ENCODE data around the gene PKHD1. TPM values are rescaled to one million over a fixed set of nuclear protein-coding genes. Genes with fewer than 3 reads are reported as not detected.

PKHD1 gene
- total RNA-seq, 1 experiment from 2014 or later, result not detected

DNA sequence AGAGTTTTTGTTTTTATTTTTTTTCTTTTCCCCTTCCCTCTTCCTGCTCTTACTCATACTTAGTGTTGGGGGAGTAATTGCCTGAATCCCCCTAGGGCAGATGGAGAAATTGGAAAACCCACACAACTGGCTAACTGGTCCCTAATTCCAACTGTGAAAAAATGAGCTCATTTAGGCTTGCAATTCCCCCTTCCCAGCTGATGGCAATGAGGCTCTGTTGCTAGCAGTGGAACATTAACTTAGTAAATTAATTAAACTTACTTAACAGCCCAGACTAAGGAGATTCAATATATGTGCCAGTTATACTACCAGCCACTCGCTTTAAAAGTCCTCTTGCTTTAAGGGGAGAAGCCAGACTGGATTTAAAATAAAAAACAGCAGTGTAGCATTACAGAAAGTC is 76.6 kb downstream of the PKHD1 start:
- H3K4me1 ChIP-seq (ENCODE audit: control insufficient read depth, insufficient read depth, low read length), result no peaks in the 10 kb centered on the region
- H3K36me3 ChIP-seq (ENCODE audit: control insufficient read depth, insufficient read depth, low read length), result no peaks in the 10 kb centered on the region
- no peaks in the 10 kb centered on the region for H3K27me3 ChIP-seq (ENCODE audit: control insufficient read depth, insufficient read depth, low read length)
- TF ChIP-seq SIN3A (IDR thresholded peaks at IDR 0.05; ENCODE audit: borderline replicate concordance, insufficient read depth, low read depth, low read length) (no peak), TCF7L2 (IDR thresholded peaks at IDR 0.05; ENCODE audit: low read depth, low read length) (no peak), POLR2AphosphoS5 (IDR thresholded peaks at IDR 0.05; ENCODE audit: low read depth, low read length) (no peak)
- TF ChIP-seq, protein P1, sequence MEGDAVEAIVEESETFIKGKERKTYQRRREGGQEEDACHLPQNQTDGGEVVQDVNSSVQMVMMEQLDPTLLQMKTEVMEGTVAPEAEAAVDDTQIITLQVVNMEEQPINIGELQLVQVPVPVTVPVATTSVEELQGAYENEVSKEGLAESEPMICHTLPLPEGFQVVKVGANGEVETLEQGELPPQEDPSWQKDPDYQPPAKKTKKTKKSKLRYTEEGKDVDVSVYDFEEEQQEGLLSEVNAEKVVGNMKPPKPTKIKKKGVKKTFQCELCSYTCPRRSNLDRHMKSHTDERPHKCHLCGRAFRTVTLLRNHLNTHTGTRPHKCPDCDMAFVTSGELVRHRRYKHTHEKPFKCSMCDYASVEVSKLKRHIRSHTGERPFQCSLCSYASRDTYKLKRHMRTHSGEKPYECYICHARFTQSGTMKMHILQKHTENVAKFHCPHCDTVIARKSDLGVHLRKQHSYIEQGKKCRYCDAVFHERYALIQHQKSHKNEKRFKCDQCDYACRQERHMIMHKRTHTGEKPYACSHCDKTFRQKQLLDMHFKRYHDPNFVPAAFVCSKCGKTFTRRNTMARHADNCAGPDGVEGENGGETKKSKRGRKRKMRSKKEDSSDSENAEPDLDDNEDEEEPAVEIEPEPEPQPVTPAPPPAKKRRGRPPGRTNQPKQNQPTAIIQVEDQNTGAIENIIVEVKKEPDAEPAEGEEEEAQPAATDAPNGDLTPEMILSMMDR (IDR thresholded peaks at IDR 0.05), result no peak
- TF ChIP-seq, protein P2, sequence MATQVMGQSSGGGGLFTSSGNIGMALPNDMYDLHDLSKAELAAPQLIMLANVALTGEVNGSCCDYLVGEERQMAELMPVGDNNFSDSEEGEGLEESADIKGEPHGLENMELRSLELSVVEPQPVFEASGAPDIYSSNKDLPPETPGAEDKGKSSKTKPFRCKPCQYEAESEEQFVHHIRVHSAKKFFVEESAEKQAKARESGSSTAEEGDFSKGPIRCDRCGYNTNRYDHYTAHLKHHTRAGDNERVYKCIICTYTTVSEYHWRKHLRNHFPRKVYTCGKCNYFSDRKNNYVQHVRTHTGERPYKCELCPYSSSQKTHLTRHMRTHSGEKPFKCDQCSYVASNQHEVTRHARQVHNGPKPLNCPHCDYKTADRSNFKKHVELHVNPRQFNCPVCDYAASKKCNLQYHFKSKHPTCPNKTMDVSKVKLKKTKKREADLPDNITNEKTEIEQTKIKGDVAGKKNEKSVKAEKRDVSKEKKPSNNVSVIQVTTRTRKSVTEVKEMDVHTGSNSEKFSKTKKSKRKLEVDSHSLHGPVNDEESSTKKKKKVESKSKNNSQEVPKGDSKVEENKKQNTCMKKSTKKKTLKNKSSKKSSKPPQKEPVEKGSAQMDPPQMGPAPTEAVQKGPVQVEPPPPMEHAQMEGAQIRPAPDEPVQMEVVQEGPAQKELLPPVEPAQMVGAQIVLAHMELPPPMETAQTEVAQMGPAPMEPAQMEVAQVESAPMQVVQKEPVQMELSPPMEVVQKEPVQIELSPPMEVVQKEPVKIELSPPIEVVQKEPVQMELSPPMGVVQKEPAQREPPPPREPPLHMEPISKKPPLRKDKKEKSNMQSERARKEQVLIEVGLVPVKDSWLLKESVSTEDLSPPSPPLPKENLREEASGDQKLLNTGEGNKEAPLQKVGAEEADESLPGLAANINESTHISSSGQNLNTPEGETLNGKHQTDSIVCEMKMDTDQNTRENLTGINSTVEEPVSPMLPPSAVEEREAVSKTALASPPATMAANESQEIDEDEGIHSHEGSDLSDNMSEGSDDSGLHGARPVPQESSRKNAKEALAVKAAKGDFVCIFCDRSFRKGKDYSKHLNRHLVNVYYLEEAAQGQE (IDR thresholded peaks at IDR 0.05; ENCODE audit: insufficient read depth in 1 of 2, low read depth in 2 of 2, low read length in 1 of 2), result no peak
- in situ Hi-C loops (cut with HindIII; ENCODE audit: low pct_unique_long_range_greater_than_20kb, low sequenced_read_pairs) (no loop called here), intact Hi-C loops (cut with micrococcal nuclease; ENCODE audit: unreplicated experiment) (no loop called here)
- DNase-seq (ENCODE audit: low read depth, low spot score), result no peak
- ChIA-PET POLR2A (no interaction called here), CTCF (no interaction called here)
- no peak overlapping the region for H3K4me3 ChIP-seq (ENCODE audit: low read depth in 2 of 2, low read length in 2 of 2)
- H3K9me3 ChIP-seq (ENCODE audit: control insufficient read depth, insufficient read depth, low read depth, low read length), result no peaks in the 10 kb centered on the region
- no TSS peak for BruUV-seq (replicated peaks)
- ATAC-seq, result no peak
- no peak overlapping the region for H3K27ac ChIP-seq (ENCODE audit: low read length)

DNA sequence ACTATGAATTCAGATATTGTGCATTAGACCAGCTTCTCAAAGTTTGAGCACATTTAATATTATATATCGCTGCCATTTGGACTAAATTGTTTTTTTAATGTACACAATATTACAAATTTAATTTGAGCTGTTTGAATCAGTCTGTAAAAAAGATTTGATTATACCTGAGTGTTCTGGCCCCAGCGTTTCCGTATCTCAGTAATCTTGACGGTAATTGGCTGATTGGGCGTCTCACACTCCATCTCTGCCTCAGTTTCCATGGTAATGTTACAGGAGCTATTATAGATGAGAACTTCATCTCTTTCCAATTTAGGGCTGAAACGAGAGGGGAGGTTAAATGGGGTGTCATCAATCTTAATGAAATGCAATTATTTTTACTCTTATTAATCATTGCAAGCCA is 77.3 kb downstream of the PKHD1 start:
- Histone ChIP-seq H3K9me3 (ENCODE audit: control insufficient read depth, insufficient read depth, low read depth, low read length) (no peaks in the 10 kb centered on the region), H3K4me1 (ENCODE audit: control insufficient read depth, insufficient read depth, low read length) (no peaks in the 10 kb centered on the region), H3K36me3 (ENCODE audit: control insufficient read depth, insufficient read depth, low read length) (no peaks in the 10 kb centered on the region), H3K27me3 (ENCODE audit: control insufficient read depth, insufficient read depth, low read length) (no peaks in the 10 kb centered on the region), H3K4me3 (ENCODE audit: low read depth in 2 of 2, low read length in 2 of 2) (no peak overlapping the region), H3K27ac (ENCODE audit: low read length) (no peak overlapping the region)
- TF ChIP-seq POLR2AphosphoS5 (IDR thresholded peaks at IDR 0.05; ENCODE audit: low read depth, low read length) (no peak), TCF7L2 (IDR thresholded peaks at IDR 0.05; ENCODE audit: low read depth, low read length) (no peak), SIN3A (IDR thresholded peaks at IDR 0.05; ENCODE audit: borderline replicate concordance, insufficient read depth, low read depth, low read length) (no peak)
- TF ChIP-seq, protein P2 (IDR thresholded peaks at IDR 0.05; ENCODE audit: insufficient read depth in 1 of 2, low read depth in 2 of 2, low read length in 1 of 2), result no peak
- TF ChIP-seq, protein P1 (IDR thresholded peaks at IDR 0.05), result no peak
- in situ Hi-C loops (cut with HindIII; ENCODE audit: low pct_unique_long_range_greater_than_20kb, low sequenced_read_pairs), result no loop called here
- ATAC-seq (no peak), DNase-seq (ENCODE audit: low read depth, low spot score) (no peak)
- intact Hi-C loops (cut with micrococcal nuclease; ENCODE audit: unreplicated experiment), result no loop called here
- BruUV-seq (replicated peaks), result no TSS peak
- POLR2A ChIA-PET, result no interaction called here
- CTCF ChIA-PET, result no interaction called here
